H1 (cell line): ENCODE data around the gene MCC. TPM values are rescaled to one million over a fixed set of nuclear protein-coding genes. Genes with fewer than 3 reads are reported as not detected.

ENCODE experiments used
- BCL11A ChIP-seq, 2 experiments: IDR thresholded peaks; one replicate each; pipeline ENCODE4 v1.6.1; 2011; ENCODE audit warnings: low read depth in 2 of 2, low read length in 2 of 2, mild to moderate bottlenecking in 2 of 2
- KDM4A ChIP-seq: IDR thresholded peaks from one replicate; pipeline ENCODE4 v1.7.1; 2012; ENCODE audit warnings: low read depth, mild to moderate bottlenecking, moderate library complexity, low read length, inconsistent platforms; ENCODE audit not compliant: severe bottlenecking
- PHF8 ChIP-seq: fragments of 200-600 bp; sonication (generic); conservative IDR thresholded peaks from 2 replicates; pipeline ENCODE4 v1.7.1; 2012; ENCODE audit warnings: low read depth, mild to moderate bottlenecking, inconsistent platforms, low read length, moderate library complexity
- polyA plus RNA-seq, 7 experiments: library from polyadenylated mRNA; depleted of rRNA in 3 of 7; stranded (reverse) in 5 of 7; unstranded in 2 of 7; fragments of >200 nt in 5 of 7; fragments of 200-250 nt in 2 of 7; gene quantifications; 1 replicate in 5 of 7; 2 replicates in 1 of 7; 4 replicates in 1 of 7; pipeline versions ENCODE4 v1.2.1 to v1.2.3, GENCODE V29; 2011 to 2013; ENCODE audit warnings: missing spikeins in 2 of 7, mixed read lengths in 2 of 7
- total RNA-seq: library from RNA; stranded (reverse); fragmentation: NEBNext Ultra II Directional; extraction: Animal tissue kit (Norgen Biotek cat#: 25700); gene quantifications from 2 replicates; pipeline ENCODE4 v1.2.1, GENCODE V29; 2021

The MCC gene
- total and polyA plus RNA-seq, 2 of the 8 experiments (the other 6 are each of a cell fraction or from before 2014, with no cell fraction given), result 2.6 to 18.3 TPM

GRCh38 chr5:113225259-113225658 is 263.0 kb downstream of the MCC start (continued):
- TF ChIP-seq KDM4A (no peak), PHF8 (no peak), BCL11A (IDR thresholded peaks at IDR 0.05; ENCODE audit: low read depth in 2 of 2, low read length in 2 of 2) (no peak)
